ENCODE measurements around the gene EVPL.

- TF ChIP-seq NFYB (CRISPR knock-in tag; conservative IDR thresholded peaks at IDR 0.05; ENCODE audit: low read depth) = no peak
- no peak for TF ChIP-seq CREM (CRISPR knock-in tag; IDR thresholded peaks at IDR 0.05)
- no peak for TF ChIP-seq CTCF (IDR thresholded peaks at IDR 0.05)
- TF ChIP-seq JUN (CRISPR knock-in tag; IDR thresholded peaks at IDR 0.05) = no peak
- no peak for TF ChIP-seq USF2 (CRISPR knock-in tag; IDR thresholded peaks at IDR 0.05)
- TF ChIP-seq NR2C2 (CRISPR knock-in tag; IDR thresholded peaks at IDR 0.05) = no peak
- no peak for TF ChIP-seq ZNF416 (CRISPR knock-in tag; IDR thresholded peaks at IDR 0.05)
- no peak for TF ChIP-seq MLX (CRISPR knock-in tag; IDR thresholded peaks at IDR 0.05)
- TF ChIP-seq ZSCAN18 (CRISPR knock-in tag; IDR thresholded peaks at IDR 0.05) = no peak
These were observed 7.6 kb upstream of the EVPL start for GRCh38 chr17:76034428-76035350.

All from WTC11 (cell line).